HUES48 (cell line): ENCODE results near the gene ALDH16A1.
"Not testable (repeated sequence)": the region's sequence is repeated elsewhere in the genome, so short reads cannot be mapped to it uniquely, and the experiment has no call there.

ENCODE experiments used
- H3K27ac ChIP-seq: one replicate; pipeline ENCODE4 v1.7.0; 2013; ENCODE audit warnings: low read depth, low read length, inconsistent platforms
- H3K27me3 ChIP-seq: 2 replicates; pipeline ENCODE4 v1.6.1; 2013; ENCODE audit warnings: mild to moderate bottlenecking, low read length; ENCODE audit not compliant: control insufficient read depth, insufficient read depth
- H3K36me3 ChIP-seq: 2 replicates; pipeline ENCODE4 v1.6.1; 2013; ENCODE audit warnings: low read length; ENCODE audit not compliant: control insufficient read depth, insufficient read depth
- H3K4me1 ChIP-seq: 2 replicates; pipeline ENCODE4 v1.6.1; 2013; ENCODE audit warnings: mild to moderate bottlenecking, low read length; ENCODE audit not compliant: control insufficient read depth, insufficient read depth
- H3K4me3 ChIP-seq: 2 replicates; pipeline ENCODE4 v1.5.1; 2013; ENCODE audit warnings: mild to moderate bottlenecking, low read depth, low read length
- H3K9ac ChIP-seq: 2 replicates; pipeline ENCODE4 v1.6.1; 2013; ENCODE audit warnings: mild to moderate bottlenecking, low read depth, low read length, moderate library complexity
- H3K9me3 ChIP-seq: 2 replicates; pipeline ENCODE4 v1.6.1; 2013; ENCODE audit warnings: low read length; ENCODE audit not compliant: control insufficient read depth, insufficient read depth

Gene ALDH16A1

GRCh38 chr19:49469828-49470614, 17.0 kb downstream of the ALDH16A1 start:
- H3K4me1 ChIP-seq: no peaks in the 10 kb centered on the region; the same call in 1 of the 2 replicates
- H3K9me3 ChIP-seq: no peaks in the 10 kb centered on the region
- H3K27me3 ChIP-seq: peaks cover 4% of the 10 kb centered on the region; the same call in 1 of the 2 replicates
- no peak overlapping the region for H3K4me3 ChIP-seq
- peaks cover 19% of the 10 kb centered on the region for H3K36me3 ChIP-seq
- no peak overlapping the region for H3K9ac ChIP-seq
- no peak overlapping the region for H3K27ac ChIP-seq

GRCh38 chr19:49470615-49470978, 17.6 kb downstream of the ALDH16A1 start:
- H3K27me3 ChIP-seq: peaks cover 6% of the 10 kb centered on the region; the same call in 1 of the 2 replicates
- no peak overlapping the region for H3K27ac ChIP-seq
- no peaks in the 10 kb centered on the region for H3K9me3 ChIP-seq
- peaks cover 16% of the 10 kb centered on the region for H3K36me3 ChIP-seq
- no peak overlapping the region for H3K4me3 ChIP-seq
- H3K4me1 ChIP-seq: no peaks in the 10 kb centered on the region; the same call in 1 of the 2 replicates
- H3K9ac ChIP-seq: no peak overlapping the region

GRCh38 chr19:49472936-49473335, 19.9 kb downstream of the ALDH16A1 start:
- H3K36me3 ChIP-seq: peaks cover 12% of the 10 kb centered on the region
- no peak overlapping the region for H3K4me3 ChIP-seq
- H3K9me3 ChIP-seq: no peaks in the 10 kb centered on the region
- H3K27me3 ChIP-seq: peaks cover 6% of the 10 kb centered on the region; the same call in 1 of the 2 replicates
- no peak overlapping the region for H3K9ac ChIP-seq
- H3K27ac ChIP-seq: no peak overlapping the region
- no peaks in the 10 kb centered on the region; the same call in 1 of the 2 replicates for H3K4me1 ChIP-seq

GRCh38 chr19:49473501-49473867, 20.5 kb downstream of the ALDH16A1 start:
- not testable (repeated sequence) for H3K9ac ChIP-seq, H3K9me3 ChIP-seq, H3K27ac ChIP-seq, H3K4me1 ChIP-seq, H3K27me3 ChIP-seq, H3K4me3 ChIP-seq
- H3K36me3 ChIP-seq: peaks cover 12% of the 10 kb centered on the region

- no peaks in the 10 kb centered on the region for H3K9me3 ChIP-seq
- no peaks in the 10 kb centered on the region for H3K4me1 ChIP-seq
- peaks cover 12% of the 10 kb centered on the region for H3K36me3 ChIP-seq
- no peak within 1 kb of the TSS for H3K27ac ChIP-seq
- H3K27me3 ChIP-seq: peaks cover 6% of the 10 kb centered on the region; the same call in 1 of the 2 replicates
- H3K4me3 ChIP-seq: peak within 1 kb of the TSS; percentile 40; the same call in 1 of the 2 replicates
- H3K9ac ChIP-seq: no peak within 1 kb of the TSS
Measured at GRCh38 chr19:49473868-49474541, 21.0 kb downstream of the ALDH16A1 start, which contains the start of gene FLT3LG. Gene FLT3LG, plus strand, starts transcription at chr19:49474215. Its CDS starts 425 bp downstream, at chr19:49474640.

- no peaks in the 10 kb centered on the region for H3K9me3 ChIP-seq
- H3K4me1 ChIP-seq: no peaks in the 10 kb centered on the region
- peaks cover 12% of the 10 kb centered on the region for H3K36me3 ChIP-seq
- H3K9ac ChIP-seq: no peak overlapping the region
- H3K4me3 ChIP-seq: no peak overlapping the region
- no peak overlapping the region for H3K27ac ChIP-seq
- H3K27me3 ChIP-seq: peaks cover 6% of the 10 kb centered on the region; the same call in 1 of the 2 replicates
Measured at GRCh38 chr19:49474542-49474924, 21.5 kb downstream of the ALDH16A1 start.

GRCh38 chr19:49475191-49475917, 22.3 kb downstream of the ALDH16A1 start:
- no peaks in the 10 kb centered on the region for H3K9me3 ChIP-seq
- no peaks in the 10 kb centered on the region for H3K4me1 ChIP-seq
- peaks cover 5% of the 10 kb centered on the region; the same call in 1 of the 2 replicates for H3K36me3 ChIP-seq
- no peak overlapping the region for H3K9ac ChIP-seq
- H3K4me3 ChIP-seq: no peak overlapping the region
- no peak overlapping the region for H3K27ac ChIP-seq
- peaks cover 6% of the 10 kb centered on the region; the same call in 1 of the 2 replicates for H3K27me3 ChIP-seq

- no peak overlapping the region for H3K27ac ChIP-seq
- no peak overlapping the region for H3K9ac ChIP-seq
- no peaks in the 10 kb centered on the region for H3K9me3 ChIP-seq
- peaks cover 6% of the 10 kb centered on the region; the same call in 1 of the 2 replicates for H3K27me3 ChIP-seq
- no peaks in the 10 kb centered on the region for H3K4me1 ChIP-seq
- no peaks in the 10 kb centered on the region for H3K36me3 ChIP-seq
- peak overlapping the region; percentile 28; the same call in 1 of the 2 replicates for H3K4me3 ChIP-seq
Measured at GRCh38 chr19:49475995-49476880, 23.2 kb downstream of the ALDH16A1 start.

GRCh38 chr19:49479975-49480628, 27.1 kb downstream of the ALDH16A1 start:
- Histone ChIP-seq H3K9ac (no peak overlapping the region), H3K27ac (no peak overlapping the region), H3K9me3 (no peaks in the 10 kb centered on the region), H3K4me1 (no peaks in the 10 kb centered on the region), H3K36me3 (no peaks in the 10 kb centered on the region), H3K4me3 (no peak overlapping the region), H3K27me3 (peaks cover under 1% of the 10 kb centered on the region; the same call in 1 of the 2 replicates)
